Stimulated activated CD4-positive, alpha-beta T cell treated with anti-CD3 and anti-CD28 coated beads, TNF-alpha, amount 100 ng/mL, for 4 hours (primary cell): ENCODE results near the gene SERGEF.

Experiments used
- DNase-seq, 3 experiments: peaks; one replicate each; pipeline ENCODE4 v3.0.0-alpha.2; 2020; ENCODE audit warnings: low read depth in 3 of 3

Gene SERGEF

GRCh38 chr11:17861036-17861755, 151.7 kb downstream of the SERGEF start:
- DNase-seq, result no peak

GRCh38 chr11:17859552-17859951, 153.3 kb downstream of the SERGEF start:
- DNase-seq, result no peak

- no peak for DNase-seq
Measured at GRCh38 chr11:17855531-17856290, 157.1 kb downstream of the SERGEF start.

GRCh38 chr11:17853280-17853679, 159.6 kb downstream of the SERGEF start:
- no peak for DNase-seq

GRCh38 chr11:17852246-17852645, 160.6 kb downstream of the SERGEF start:
- no peak for DNase-seq

- no peak for DNase-seq
Measured at GRCh38 chr11:17851697-17852096, 161.2 kb downstream of the SERGEF start.

- no peak for DNase-seq
Measured at GRCh38 chr11:17850336-17850735, 162.5 kb downstream of the SERGEF start.

GRCh38 chr11:17848715-17849114, 164.1 kb downstream of the SERGEF start:
- no peak for DNase-seq

GRCh38 chr11:17846852-17847453, 165.9 kb downstream of the SERGEF start:
- no peak for DNase-seq

- no peak for DNase-seq
Measured at GRCh38 chr11:17845431-17845881, 167.4 kb downstream of the SERGEF start.

- no peak for DNase-seq
Measured at GRCh38 chr11:17840101-17840548, 172.7 kb downstream of the SERGEF start.

GRCh38 chr11:17839450-17839849, 173.4 kb downstream of the SERGEF start:
- no peak for DNase-seq

GRCh38 chr11:17838102-17838501, 174.7 kb downstream of the SERGEF start:
- DNase-seq, result no peak

GRCh38 chr11:17831883-17832282, 181.0 kb downstream of the SERGEF start:
- DNase-seq, result no peak

- DNase-seq, result no peak
Measured at GRCh38 chr11:17831228-17831627, 181.6 kb downstream of the SERGEF start.

- DNase-seq, result no peak
Measured at GRCh38 chr11:17828311-17828751, 184.5 kb downstream of the SERGEF start.

GRCh38 chr11:17827006-17827405, 185.8 kb downstream of the SERGEF start:
- DNase-seq, result no peak

- DNase-seq, result no peak
Measured at GRCh38 chr11:17822401-17822781, 190.5 kb downstream of the SERGEF start.

GRCh38 chr11:17821648-17822400, 191.0 kb downstream of the SERGEF start:
- no peak for DNase-seq

- no peak for DNase-seq
Measured at GRCh38 chr11:17816232-17816931, 196.5 kb downstream of the SERGEF start.

GRCh38 chr11:17814546-17814945, 198.3 kb downstream of the SERGEF start:
- no peak for DNase-seq
